HepG2 (cell line): ENCODE measurements around the gene ROS1. TPM values are rescaled to one million over a fixed set of nuclear protein-coding genes. Genes with fewer than 3 reads are reported as not detected.

ENCODE experiments used
- ATAC-seq: fragments of 200-7000 bp; cut with Tn5 transposase; 3 replicates; pipeline ENCODE4 v1.9.1; 2020; ENCODE audit warnings: mild to moderate bottlenecking, moderate library complexity
- BruUV-seq: library from RNA; stranded (reverse); fragments of 400-500 nt; replicated peaks from 2 replicates; lab custom pipeline; 2021; lab: Mats Ljungman, UMichigan
- CTCF ChIA-PET: fragments of 300-600 bp; formaldehyde crosslinking; extraction: SDS; loops from one replicate; lab custom pipeline; 2021; ENCODE audit warnings: low total read pairs, inconsistent platforms, low intra/inter-chr PET ratio; lab: Yijun Ruan, JAX
- POLR2A ChIA-PET: fragments of 350-600 bp; sonication (Branson Sonifier 250); formaldehyde crosslinking; loops from one replicate; lab custom pipeline; 2020; ENCODE audit warnings: antibody characterized with exemption, inconsistent platforms; lab: Yijun Ruan, JAX
- DNase-seq: peaks from one replicate; pipeline ENCODE4 v3.0.0-alpha.2; 2015; ENCODE audit warnings: low spot score
- FAIRE-seq: peaks from 3 replicates; lab custom pipeline; 2011; peaks lifted over from hg19 to GRCh38; lab: Jason Lieb, UNC
- H2AFZ ChIP-seq: one replicate; pipeline ENCODE4 v1.6.1; 2011; ENCODE audit warnings: low read length, inconsistent platforms
- H3K27ac ChIP-seq: fragments of 300-600 bp; 3 replicates; pipeline ENCODE4 v1.8.0; 2011; ENCODE audit warnings: mixed run types, mild to moderate bottlenecking, mixed read lengths, low read length, inconsistent platforms; ENCODE audit not compliant: insufficient read depth; ENCODE audit errors: extremely low read length
- H3K27me3 ChIP-seq, 2 experiments: fragments of 200-600 bp in 1 of 2; 2 replicates in 1 of 2; 3 replicates in 1 of 2; pipeline versions ENCODE4 v1.6.0 to v1.8.0; 2011; ENCODE audit warnings: low read length in 2 of 2, mild to moderate bottlenecking in 2 of 2, moderate library complexity in 2 of 2, inconsistent platforms in 1 of 2; ENCODE audit not compliant: insufficient read depth in 2 of 2, control insufficient read depth in 1 of 2
- H3K36me3 ChIP-seq, 2 experiments: fragments of 200-600 bp in 1 of 2; replicated peaks in 1 of 2; 2 replicates in 1 of 2; 3 replicates in 1 of 2; pipeline versions ENCODE4 v1.5.1 to v1.8.0; 2011; ENCODE audit warnings: low read length in 2 of 2, inconsistent platforms in 1 of 2; ENCODE audit not compliant: insufficient read depth in 2 of 2, control insufficient read depth in 1 of 2
- H3K4me1 ChIP-seq: 2 replicates; pipeline ENCODE4 v1.5.1; 2012; ENCODE audit warnings: low read length, inconsistent platforms; ENCODE audit not compliant: insufficient read depth
- H3K4me2 ChIP-seq: 2 replicates; pipeline ENCODE4 v1.6.0; 2011; ENCODE audit warnings: low read depth, low read length, inconsistent platforms
- H3K4me3 ChIP-seq, 3 experiments: fragments of 200-600 bp in 1 of 3; sonication (generic), shearing (Covaris generic) in 1 of 3; replicated peaks in 1 of 3; 2 replicates each; pipeline ENCODE4 v1.5.1; 2011 to 2016; ENCODE audit warnings: low read length in 3 of 3, inconsistent platforms in 2 of 3, low read depth in 2 of 3, mild to moderate bottlenecking in 2 of 3, control low read depth in 1 of 3, mixed read lengths in 1 of 3; ENCODE audit not compliant: insufficient read depth in 1 of 3
- H3K79me2 ChIP-seq: one replicate; pipeline ENCODE4 v1.6.1; 2011; ENCODE audit warnings: low read length, inconsistent platforms; ENCODE audit not compliant: insufficient read depth
- H3K9ac ChIP-seq: 2 replicates; pipeline ENCODE4 v1.6.0; 2011; ENCODE audit warnings: mild to moderate bottlenecking, low read depth, low read length, inconsistent platforms; ENCODE audit not compliant: insufficient read depth
- H3K9me3 ChIP-seq: 2 replicates; pipeline ENCODE4 v1.5.1; 2012; ENCODE audit warnings: mild to moderate bottlenecking, low read length
- H4K20me1 ChIP-seq: 2 replicates; pipeline ENCODE4 v1.6.0; 2011; ENCODE audit warnings: inconsistent platforms, mild to moderate bottlenecking, low read length, moderate library complexity; ENCODE audit not compliant: insufficient read depth
- EED ChIP-seq: sonication (generic); formaldehyde crosslinking; IDR thresholded peaks from 2 replicates; pipeline ENCODE4 v1.5.0; 2020; ENCODE audit warnings: mild to moderate bottlenecking, missing genetic modification reagents
- MEIS2 ChIP-seq: sonication (generic); formaldehyde crosslinking; IDR thresholded peaks from 2 replicates; pipeline ENCODE4 v1.9.0; 2021; ENCODE audit warnings: mild to moderate bottlenecking, missing genetic modification reagents
- STAG1 ChIP-seq: sonication (generic); formaldehyde crosslinking; IDR thresholded peaks from 2 replicates; pipeline ENCODE4 v1.4.0; 2020; ENCODE audit warnings: missing genetic modification reagents
- TAF1 ChIP-seq: sonication (generic); formaldehyde crosslinking; IDR thresholded peaks from 2 replicates; pipeline ENCODE4 v1.4.0; 2020; ENCODE audit warnings: missing genetic modification reagents
- XBP1 ChIP-seq: sonication (generic); formaldehyde crosslinking; IDR thresholded peaks from 2 replicates; pipeline ENCODE4 v1.5.0; 2020; ENCODE audit warnings: missing genetic modification reagents
- ZNF546 ChIP-seq: sonication (generic); formaldehyde crosslinking; conservative IDR thresholded peaks from 2 replicates; pipeline ENCODE4 v1.8.1; 2023; ENCODE audit warnings: mild to moderate bottlenecking, missing genetic modification reagents
- WGBS: methylation state at CpG from one replicate; pipeline ENCODE4 v1.1.6; 2017; ENCODE audit warnings: low lambda C conversion rate; 5-methylcytosine and 5-hydroxymethylcytosine counted together
- in situ Hi-C: cut with HindIII; loops from 2 replicates; pipeline ENCODE4 v1.10.0; 2017; ENCODE audit warnings: low pct_unique_long_range_greater_than_20kb; ENCODE audit not compliant: extremely low pct_ligation_motif_present
- intact Hi-C: fragments of 100-400 bp; cut with micrococcal nuclease; formaldehyde crosslinking; loops from one replicate; pipeline ENCODE4 v1.10.0; 2022; ENCODE audit not compliant: unreplicated experiment
- polyA plus RNA-seq, 8 experiments: library from polyadenylated mRNA; depleted of rRNA in 3 of 8; stranded (reverse) in 7 of 8; unstranded in 1 of 8; fragments of >200 nt; fragmentation: Illumina TruSeq in 4 of 8; extraction: Trizol in 4 of 8; gene quantifications; 2 replicates each; pipeline versions ENCODE4 v1.2.1 to v1.2.3, GENCODE V29; 2011 to 2016; ENCODE audit warnings: low read depth in 4 of 8, missing spikeins in 1 of 8, mixed read lengths in 1 of 8; ENCODE audit not compliant: insufficient read depth in 1 of 8
- total RNA-seq, 5 experiments: library from RNA; depleted of rRNA; stranded (reverse); fragments of >200 nt; fragmentation: Illumina TruSeq; extraction: Trizol; gene quantifications; 2 replicates each; pipeline ENCODE4 v1.2.3, GENCODE V29; 2016; ENCODE audit warnings: low read depth in 1 of 5
- TF ChIP-seq, protein P1 (sequence below): sonication (generic); formaldehyde crosslinking; IDR thresholded peaks from 2 replicates; pipeline ENCODE4 v1.5.0; 2020; ENCODE audit warnings: mild to moderate bottlenecking, missing genetic modification reagents, borderline replicate concordance
- TF ChIP-seq, protein P2 (sequence below): sonication (generic); formaldehyde crosslinking; IDR thresholded peaks from 2 replicates; pipeline ENCODE4 v1.8.0; 2022; ENCODE audit warnings: mild to moderate bottlenecking, missing genetic modification reagents, borderline replicate concordance
- TF ChIP-seq, protein P3 (sequence below), 2 experiments: IDR thresholded peaks; 2 replicates each; pipeline ENCODE4 v1.6.1; 2011 to 2012; ENCODE audit warnings: low read length in 2 of 2, borderline replicate concordance in 1 of 2, low read depth in 1 of 2, mild to moderate bottlenecking in 1 of 2, moderate library complexity in 1 of 2
- TF ChIP-seq, protein P4 (sequence below): sonication (generic); formaldehyde crosslinking; IDR thresholded peaks from 2 replicates; pipeline ENCODE4 v1.8.1; 2023; ENCODE audit warnings: missing genetic modification reagents, mild to moderate bottlenecking, borderline replicate concordance

The ROS1 gene
- total and polyA plus RNA-seq, 2 of the 13 experiments (the other 11 are each of a cell fraction or from before 2014, with no cell fraction given) = not detected

DNA sequence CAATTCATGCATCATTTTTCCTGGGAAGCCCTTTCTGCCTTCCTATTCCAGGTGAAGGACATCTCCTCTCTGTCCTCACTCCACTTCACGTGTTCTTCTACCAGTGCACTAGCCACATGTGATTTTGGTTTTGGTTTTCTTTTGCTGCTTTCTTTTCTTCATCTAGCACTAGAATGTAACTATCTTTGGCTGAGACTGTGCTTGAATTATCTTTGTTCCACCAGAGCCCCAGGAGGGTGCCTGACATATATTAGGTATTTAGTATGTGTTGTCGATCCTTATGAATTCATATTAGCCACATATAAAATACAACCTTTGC is 80.5 kb downstream of the ROS1 start:
- WGBS = 58% methylated on average over 2 of the region's 2 CpGs
- Histone ChIP-seq H3K27me3 (no peaks in the 10 kb centered on the region), H2AFZ (no peak overlapping the region), H3K9me3 (no peaks in the 10 kb centered on the region), H3K4me2 (peak overlapping the region; percentile 39; the same call in 1 of the 2 replicates), H3K4me3 (no peak overlapping the region), H3K79me2 (no peaks in the 10 kb centered on the region), H4K20me1 (no peaks in the 10 kb centered on the region), H3K4me1 (no peaks in the 10 kb centered on the region; the same call in 1 of the 2 replicates), H3K27ac (no peak overlapping the region), H3K36me3 (no peaks in the 10 kb centered on the region), H3K9ac (no peak overlapping the region)
- CTCF ChIA-PET = interaction anchor here (1.7 to 2.7 kb wide), 2 partner anchors 484 to 561 kb away, joined by 5 to 21 read pairs; no protein-coding TSS in a partner anchor
- intact Hi-C loops = no loop called here
- DNase-seq (no peak), ATAC-seq (no peak), FAIRE-seq (no peak)
- POLR2A ChIA-PET = no interaction called here
- no TSS peak for BruUV-seq
- in situ Hi-C loops = loop anchor here (5.0 kb wide), 1 partner anchor 257 kb away; the partner anchor contains the start of gene GOPC
- TF ChIP-seq STAG1 (CRISPR knock-in tag) = no peak
- TF ChIP-seq EED (CRISPR knock-in tag) = no peak
- TF ChIP-seq, protein P1, sequence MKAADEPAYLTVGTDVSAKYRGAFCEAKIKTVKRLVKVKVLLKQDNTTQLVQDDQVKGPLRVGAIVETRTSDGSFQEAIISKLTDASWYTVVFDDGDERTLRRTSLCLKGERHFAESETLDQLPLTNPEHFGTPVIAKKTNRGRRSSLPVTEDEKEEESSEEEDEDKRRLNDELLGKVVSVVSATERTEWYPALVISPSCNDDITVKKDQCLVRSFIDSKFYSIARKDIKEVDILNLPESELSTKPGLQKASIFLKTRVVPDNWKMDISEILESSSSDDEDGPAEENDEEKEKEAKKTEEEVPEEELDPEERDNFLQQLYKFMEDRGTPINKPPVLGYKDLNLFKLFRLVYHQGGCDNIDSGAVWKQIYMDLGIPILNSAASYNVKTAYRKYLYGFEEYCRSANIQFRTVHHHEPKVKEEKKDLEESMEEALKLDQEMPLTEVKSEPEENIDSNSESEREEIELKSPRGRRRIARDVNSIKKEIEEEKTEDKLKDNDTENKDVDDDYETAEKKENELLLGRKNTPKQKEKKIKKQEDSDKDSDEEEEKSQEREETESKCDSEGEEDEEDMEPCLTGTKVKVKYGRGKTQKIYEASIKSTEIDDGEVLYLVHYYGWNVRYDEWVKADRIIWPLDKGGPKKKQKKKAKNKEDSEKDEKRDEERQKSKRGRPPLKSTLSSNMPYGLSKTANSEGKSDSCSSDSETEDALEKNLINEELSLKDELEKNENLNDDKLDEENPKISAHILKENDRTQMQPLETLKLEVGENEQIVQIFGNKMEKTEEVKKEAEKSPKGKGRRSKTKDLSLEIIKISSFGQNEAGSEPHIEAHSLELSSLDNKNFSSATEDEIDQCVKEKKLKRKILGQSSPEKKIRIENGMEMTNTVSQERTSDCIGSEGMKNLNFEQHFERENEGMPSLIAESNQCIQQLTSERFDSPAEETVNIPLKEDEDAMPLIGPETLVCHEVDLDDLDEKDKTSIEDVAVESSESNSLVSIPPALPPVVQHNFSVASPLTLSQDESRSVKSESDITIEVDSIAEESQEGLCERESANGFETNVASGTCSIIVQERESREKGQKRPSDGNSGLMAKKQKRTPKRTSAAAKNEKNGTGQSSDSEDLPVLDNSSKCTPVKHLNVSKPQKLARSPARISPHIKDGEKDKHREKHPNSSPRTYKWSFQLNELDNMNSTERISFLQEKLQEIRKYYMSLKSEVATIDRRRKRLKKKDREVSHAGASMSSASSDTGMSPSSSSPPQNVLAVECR (CRISPR knock-in tag) = no peak
- TF ChIP-seq, protein P2, sequence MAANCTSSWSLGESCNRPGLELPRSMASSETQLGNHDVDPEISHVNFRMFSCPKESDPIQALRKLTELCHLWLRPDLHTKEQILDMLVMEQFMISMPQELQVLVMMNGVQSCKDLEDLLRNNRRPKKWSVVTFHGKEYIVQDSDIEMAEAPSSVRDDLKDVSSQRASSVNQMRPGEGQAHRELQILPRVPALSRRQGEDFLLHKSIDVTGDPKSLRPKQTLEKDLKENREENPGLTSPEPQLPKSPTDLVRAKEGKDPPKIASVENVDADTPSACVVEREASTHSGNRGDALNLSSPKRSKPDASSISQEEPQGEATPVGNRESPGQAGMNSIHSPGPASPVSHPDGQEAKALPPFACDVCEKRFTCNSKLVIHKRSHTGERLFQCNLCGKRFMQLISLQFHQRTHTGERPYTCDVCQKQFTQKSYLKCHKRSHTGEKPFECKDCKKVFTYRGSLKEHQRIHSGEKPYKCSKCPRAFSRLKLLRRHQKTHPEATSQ (CRISPR knock-in tag) = no peak
- TF ChIP-seq ZNF546 (CRISPR knock-in tag) = no peak
- TF ChIP-seq, protein P3, sequence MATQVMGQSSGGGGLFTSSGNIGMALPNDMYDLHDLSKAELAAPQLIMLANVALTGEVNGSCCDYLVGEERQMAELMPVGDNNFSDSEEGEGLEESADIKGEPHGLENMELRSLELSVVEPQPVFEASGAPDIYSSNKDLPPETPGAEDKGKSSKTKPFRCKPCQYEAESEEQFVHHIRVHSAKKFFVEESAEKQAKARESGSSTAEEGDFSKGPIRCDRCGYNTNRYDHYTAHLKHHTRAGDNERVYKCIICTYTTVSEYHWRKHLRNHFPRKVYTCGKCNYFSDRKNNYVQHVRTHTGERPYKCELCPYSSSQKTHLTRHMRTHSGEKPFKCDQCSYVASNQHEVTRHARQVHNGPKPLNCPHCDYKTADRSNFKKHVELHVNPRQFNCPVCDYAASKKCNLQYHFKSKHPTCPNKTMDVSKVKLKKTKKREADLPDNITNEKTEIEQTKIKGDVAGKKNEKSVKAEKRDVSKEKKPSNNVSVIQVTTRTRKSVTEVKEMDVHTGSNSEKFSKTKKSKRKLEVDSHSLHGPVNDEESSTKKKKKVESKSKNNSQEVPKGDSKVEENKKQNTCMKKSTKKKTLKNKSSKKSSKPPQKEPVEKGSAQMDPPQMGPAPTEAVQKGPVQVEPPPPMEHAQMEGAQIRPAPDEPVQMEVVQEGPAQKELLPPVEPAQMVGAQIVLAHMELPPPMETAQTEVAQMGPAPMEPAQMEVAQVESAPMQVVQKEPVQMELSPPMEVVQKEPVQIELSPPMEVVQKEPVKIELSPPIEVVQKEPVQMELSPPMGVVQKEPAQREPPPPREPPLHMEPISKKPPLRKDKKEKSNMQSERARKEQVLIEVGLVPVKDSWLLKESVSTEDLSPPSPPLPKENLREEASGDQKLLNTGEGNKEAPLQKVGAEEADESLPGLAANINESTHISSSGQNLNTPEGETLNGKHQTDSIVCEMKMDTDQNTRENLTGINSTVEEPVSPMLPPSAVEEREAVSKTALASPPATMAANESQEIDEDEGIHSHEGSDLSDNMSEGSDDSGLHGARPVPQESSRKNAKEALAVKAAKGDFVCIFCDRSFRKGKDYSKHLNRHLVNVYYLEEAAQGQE (IDR thresholded peaks at IDR 0.05; ENCODE audit: borderline replicate concordance in 1 of 2, low read depth in 1 of 2, low read length in 2 of 2) = no peak
- TF ChIP-seq, protein P4, sequence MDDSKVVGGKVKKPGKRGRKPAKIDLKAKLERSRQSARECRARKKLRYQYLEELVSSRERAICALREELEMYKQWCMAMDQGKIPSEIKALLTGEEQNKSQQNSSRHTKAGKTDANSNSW (CRISPR knock-in tag) = no peak
- TF ChIP-seq MEIS2 (CRISPR knock-in tag) = no peak
- no peak for TF ChIP-seq TAF1 (CRISPR knock-in tag)
- TF ChIP-seq XBP1 = no peak
